ENCODE measurements around the gene CASP6. TPM values are rescaled to one million over a fixed set of nuclear protein-coding genes. Genes with fewer than 3 reads are reported as not detected.

The CASP6 gene
- total RNA-seq, 1 experiment from 2014 or later = 72.9 TPM

Other genes with a start within 250 kb of the CASP6 start
- gene MCUB, start 143.2 kb downstream of the CASP6 start, total RNA-seq (2014; rRNA removed; shearing (Covaris generic)) = 21.0 and 50.2 TPM in 2 replicates
- 13.8 and 23.5 TPM in 2 replicates for gene PLA2G12A, start 26.6 kb upstream of the CASP6 start, total RNA-seq (2014; rRNA removed; shearing (Covaris generic))
- gene CFI, start 98.6 kb upstream of the CASP6 start, total RNA-seq (2014; rRNA removed; shearing (Covaris generic)) = not detected in 2 replicates
- 19.0 and 23.1 TPM in 2 replicates for gene GAR1, start 112.3 kb upstream of the CASP6 start, total RNA-seq (2014; rRNA removed; shearing (Covaris generic))
- gene RRH, start 124.5 kb upstream of the CASP6 start, total RNA-seq (2014; rRNA removed; shearing (Covaris generic)) = not detected in 2 replicates
- not detected in 2 replicates for gene LRIT3, start 144.7 kb upstream of the CASP6 start, total RNA-seq (2014; rRNA removed; shearing (Covaris generic))
- gene EGF, start 209.4 kb upstream of the CASP6 start, total RNA-seq (2014; rRNA removed; shearing (Covaris generic)) = not detected in 2 replicates

All from G401 (cell line).